ENCODE measurements around the gene CLDN9.
A peak's percentile ranks its signal among the peaks of the same experiment; 100 is the strongest.

Gene CLDN9

DNA sequence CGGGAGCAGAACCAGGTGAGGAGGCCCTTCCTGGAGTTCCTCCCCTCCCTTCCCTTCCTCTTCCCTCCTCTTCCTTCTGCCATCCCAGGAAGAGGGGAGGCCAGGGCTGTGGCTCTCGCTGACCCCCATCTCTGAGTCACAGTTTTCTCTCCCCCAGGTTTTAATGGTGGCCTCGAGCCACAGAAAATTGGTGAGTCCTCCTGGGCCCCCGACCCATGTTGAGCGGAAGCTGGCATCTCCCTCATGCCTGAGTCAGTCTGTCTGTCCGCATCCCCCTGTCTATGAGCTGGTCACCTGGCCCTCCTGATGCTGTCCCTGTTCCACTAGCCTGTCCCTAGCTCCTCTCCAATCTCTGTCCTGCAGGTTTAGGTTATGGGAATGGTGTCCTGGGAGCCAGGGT lies 12.8 kb upstream of the CLDN9 start:
- FAIRE-seq, result no peak

- FAIRE-seq, result no peak
Measured at GRCh38 chr16:3000540-3000939, 12.2 kb upstream of the CLDN9 start.

DNA sequence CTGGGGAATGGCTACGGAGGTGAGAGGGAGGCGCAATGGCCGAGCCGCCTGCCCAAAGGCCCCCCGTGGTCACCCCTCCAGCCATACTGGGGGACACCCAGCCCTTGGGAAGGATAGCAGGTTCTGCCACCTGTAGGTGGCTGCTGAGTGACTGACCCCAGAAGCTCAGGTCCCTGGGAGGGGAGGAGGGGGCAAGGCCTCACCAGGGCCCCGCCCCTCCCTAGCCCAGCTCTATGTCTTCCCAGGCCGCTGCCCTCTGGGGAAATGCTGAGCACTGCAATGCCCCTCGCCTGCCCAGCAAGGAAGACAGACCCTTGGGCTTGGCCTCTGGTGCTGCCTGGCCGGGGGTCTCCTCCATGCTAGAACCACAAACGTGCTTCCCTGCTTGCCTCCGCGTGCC lies 11.4 kb upstream of the CLDN9 start:
- FAIRE-seq, result no peak

DNA sequence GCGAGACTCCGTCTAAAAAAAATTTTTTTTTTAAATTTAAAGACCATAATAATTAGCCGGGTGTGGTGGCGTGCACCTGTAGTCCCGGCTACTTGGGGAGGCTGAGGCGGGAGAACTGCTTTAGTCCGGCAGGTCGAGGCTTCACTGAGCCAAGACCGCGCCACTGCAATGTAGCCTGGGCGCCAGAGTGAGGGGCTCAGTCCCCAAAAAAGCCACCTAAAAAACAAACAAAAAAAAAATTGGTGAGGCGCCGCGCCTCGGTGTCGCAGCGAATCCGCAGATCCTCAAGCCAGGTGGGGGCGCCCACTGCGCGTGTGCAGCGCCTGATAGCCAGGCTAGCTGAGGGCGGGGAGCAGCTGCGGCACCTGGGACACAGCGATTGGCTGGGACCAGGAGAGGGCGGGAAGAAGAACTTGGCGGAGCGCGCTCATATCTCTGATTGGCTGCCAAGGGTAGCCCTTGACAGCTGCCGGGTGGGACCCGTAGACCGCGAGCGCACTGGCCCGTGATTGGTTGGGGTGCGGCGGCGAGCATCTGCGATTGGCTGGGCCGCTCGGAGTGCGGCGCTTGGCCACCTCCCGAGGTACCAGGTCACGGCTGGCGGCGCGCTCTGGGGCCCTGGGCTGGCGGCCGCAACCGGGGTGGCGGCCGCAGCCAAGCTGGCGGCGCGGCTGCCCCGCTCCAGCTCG lies 9.0 kb upstream of the CLDN9 start:
- peak; percentile 98 for FAIRE-seq

DNA sequence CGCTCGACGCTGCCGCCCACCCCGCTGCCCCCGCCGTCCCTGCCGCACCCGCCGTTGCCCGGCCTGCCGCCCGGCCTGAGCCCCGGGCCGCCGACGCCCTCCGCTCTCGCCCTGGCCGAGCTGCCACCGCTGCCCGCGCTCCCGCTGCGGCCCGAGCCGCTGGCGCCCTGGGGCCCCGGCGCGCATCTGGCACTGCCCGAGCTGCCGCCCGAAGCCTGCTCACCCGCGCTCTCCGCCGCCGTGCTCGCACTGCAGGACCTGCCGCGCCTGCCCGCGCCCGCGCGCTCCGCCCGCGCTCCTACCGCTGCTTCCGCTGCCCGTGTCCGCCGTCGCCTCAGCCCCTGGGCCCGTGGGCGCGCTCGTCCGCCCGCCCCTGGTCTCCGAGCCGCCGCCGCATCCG lies 8.4 kb upstream of the CLDN9 start:
- no peak for FAIRE-seq

GRCh38 chr16:3004781-3005284 lies 7.9 kb upstream of the CLDN9 start:
- FAIRE-seq, result no peak

DNA sequence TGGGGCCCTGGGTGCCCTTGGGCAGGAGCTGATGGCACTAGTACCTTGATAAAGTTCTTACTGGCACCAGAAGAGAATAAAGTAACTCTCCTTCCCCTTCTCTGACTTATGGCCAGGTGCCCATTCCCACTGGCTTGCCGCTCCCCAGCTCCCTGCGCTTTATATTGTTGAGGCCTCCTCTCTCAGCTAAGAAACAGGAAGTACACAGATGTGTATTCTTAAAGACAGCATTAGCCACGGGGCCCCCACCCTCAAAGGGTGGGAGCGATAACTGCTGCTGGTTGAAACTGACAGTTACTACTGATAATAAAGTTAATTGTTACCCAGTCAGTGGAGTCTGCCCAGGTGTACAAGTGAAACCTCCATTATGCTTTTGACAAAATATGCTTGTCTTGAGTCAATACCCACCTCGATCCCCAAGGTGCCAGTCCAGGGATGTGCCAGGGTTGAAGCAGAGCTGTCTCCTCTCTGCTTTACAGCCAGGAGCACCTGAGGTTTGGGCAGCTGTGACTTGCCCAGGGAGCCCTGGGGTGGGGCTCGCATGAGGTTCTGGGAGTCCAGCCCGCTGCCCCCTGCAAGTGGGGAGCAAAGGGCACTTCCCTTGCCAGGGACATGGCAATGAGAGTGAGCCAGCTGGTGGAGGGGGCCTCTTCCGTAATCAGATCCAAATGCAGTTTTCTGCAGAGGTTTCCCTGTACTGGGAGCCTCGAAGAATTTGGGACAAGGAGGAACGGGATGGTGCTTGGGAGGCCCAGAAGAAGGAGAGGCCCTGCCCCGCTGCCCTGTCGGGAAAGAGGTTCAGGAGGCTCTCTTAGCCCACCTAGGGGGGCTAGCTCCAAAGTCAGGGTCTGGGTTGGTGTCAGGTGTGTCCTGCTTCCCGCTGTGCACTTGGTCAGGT lies 5.4 kb upstream of the CLDN9 start:
- no peak for FAIRE-seq

DNA sequence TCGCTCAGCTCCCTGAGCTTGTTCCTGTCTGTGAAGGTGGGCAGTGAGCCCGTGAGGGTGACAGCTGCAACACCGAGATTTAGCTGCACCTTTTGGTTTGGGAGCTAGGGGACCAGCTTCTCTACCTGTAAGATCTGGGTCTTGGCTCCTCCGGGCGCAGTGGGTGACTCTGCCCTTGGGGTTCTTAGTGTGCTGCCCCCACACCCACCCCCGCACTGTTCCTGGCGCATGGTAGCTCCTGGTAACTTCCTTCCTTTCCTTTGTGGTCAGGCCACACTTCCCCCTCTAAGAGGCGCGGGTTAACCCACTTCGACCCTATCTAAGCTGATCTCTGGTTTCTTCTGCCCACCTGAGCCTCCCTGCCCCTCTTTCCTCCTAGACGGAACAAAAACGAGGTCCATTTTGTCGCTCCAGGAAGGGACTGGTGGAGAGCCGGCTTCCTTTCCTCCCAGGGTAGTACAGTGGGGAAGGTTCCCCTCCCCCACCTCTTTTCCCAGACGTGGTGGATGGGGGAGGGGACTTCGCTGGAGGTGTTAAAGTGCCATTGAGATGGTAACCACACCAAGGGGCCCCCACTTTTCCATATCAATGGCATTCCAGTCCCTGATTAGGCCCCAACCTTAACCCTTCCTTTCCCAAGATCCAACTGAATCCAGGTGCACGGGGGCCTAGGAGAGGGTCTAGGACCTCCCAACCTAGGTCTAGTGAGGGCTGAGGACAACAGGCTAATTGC lies 4.6 kb upstream of the CLDN9 start:
- FAIRE-seq, result no peak

GRCh38 chr16:3008690-3009037 lies 4.1 kb upstream of the CLDN9 start:
- no peak for FAIRE-seq

GRCh38 chr16:3009568-3010390 lies 2.9 kb upstream of the CLDN9 start:
- no peak for FAIRE-seq

GRCh38 chr16:3010510-3010909 lies 2.2 kb upstream of the CLDN9 start:
- no peak for FAIRE-seq

GRCh38 chr16:3012246-3012645 lies 477 bp upstream of the CLDN9 start:
- no peak for FAIRE-seq

DNA sequence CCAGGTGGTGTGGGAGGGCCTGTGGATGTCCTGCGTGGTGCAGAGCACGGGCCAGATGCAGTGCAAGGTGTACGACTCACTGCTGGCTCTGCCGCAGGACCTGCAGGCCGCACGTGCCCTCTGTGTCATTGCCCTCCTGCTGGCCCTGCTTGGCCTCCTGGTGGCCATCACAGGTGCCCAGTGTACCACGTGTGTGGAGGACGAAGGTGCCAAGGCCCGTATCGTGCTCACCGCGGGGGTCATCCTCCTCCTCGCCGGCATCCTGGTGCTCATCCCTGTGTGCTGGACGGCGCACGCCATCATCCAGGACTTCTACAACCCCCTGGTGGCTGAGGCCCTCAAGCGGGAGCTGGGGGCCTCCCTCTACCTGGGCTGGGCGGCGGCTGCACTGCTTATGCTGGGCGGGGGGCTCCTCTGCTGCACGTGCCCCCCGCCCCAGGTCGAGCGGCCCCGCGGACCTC lies 798 bp downstream of the CLDN9 start:
- FAIRE-seq, result no peak

- no peak for FAIRE-seq
Measured at GRCh38 chr16:3013998-3014690, 1.4 kb downstream of the CLDN9 start.

DNA sequence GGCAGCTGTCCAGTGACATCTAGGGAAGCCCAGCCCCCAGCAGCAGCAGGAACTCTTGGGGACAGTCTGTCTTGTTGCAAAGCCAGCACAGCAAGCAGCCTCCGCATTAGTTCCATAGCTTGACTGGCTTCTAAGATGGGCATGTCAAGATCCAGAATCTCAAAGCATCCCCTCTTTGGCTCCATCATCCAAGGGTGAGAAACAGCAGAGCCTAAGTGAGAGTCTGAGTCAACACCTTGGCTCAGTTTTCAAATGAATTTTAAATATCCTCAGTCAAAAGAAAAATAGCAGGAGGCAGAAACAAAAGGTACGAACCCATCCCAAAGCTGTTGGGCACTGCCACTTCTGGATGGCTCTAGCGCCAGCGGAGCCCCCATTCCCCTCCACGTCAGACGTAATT lies 2.2 kb downstream of the CLDN9 start:
- FAIRE-seq, result peak; percentile 77

DNA sequence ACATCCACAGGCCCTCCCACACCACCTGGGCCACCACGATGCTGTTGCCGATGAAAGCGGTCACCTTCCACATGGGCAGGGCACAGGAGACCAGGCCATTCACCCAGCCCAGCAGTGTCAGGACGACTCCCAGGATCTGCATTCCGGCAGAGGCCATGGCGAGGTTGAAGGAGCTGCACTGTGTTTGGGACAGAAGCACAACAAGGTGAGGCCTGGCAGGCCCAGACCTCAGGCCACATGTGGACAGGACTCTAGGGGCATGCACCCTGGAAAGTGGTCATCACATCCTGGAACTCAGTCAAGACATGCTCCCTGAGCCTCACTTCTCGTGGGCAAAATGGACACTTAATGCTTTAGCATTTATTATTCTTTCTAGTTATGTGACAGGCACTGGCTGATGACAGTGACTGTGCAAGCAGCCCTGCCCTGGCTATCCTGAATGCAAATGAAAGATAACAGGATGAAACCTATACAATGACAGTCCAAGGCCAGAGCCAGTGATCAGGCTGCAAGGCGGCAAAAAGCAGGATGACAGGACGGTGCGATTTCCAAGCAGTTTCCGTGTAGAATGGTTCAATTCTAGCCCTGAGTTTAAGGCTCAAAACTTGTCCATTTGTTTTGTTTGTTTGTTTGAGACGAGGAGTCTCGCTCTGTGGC lies 3.3 kb downstream of the CLDN9 start:
- FAIRE-seq, result no peak

- no peak for FAIRE-seq
Measured at GRCh38 chr16:3017344-3017743, 4.6 kb downstream of the CLDN9 start.

DNA sequence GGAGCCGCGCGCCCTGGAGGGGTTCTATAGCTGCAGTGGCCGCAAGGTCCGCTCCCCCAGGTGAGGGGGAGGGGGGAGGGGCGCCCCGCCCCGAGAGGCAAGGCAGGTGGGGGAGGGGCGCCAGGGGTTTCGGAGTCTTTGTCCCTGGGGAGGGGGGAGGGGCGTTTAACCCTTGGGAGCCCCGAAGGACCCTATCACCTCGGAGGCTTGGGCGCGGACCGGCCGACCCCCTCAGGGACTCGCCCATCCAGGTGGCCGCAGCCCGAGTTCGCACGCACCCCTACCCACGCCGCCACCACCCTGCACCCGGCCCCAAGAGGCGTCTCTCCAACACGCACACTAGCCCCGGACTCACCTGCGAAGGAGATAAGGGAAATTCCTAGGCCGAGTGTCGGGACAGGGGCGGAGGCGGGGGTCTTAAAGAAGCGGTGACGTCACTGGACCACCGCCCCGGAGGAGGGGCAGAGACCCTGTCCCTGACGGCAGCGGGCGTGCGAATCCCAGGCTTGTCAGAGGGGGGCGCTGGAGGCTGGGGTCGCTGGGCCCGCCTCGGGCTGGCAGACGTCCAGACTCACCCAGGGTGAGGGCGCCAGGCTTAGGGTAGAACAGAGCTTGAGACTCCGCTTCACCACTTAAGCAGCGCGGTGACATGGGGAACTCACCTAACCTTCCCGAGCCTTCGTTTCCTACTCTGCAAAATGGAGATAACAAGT lies 5.2 kb downstream of the CLDN9 start, which contains the start of gene CLDN6:
TSS of gene CLDN6 (minus strand) at position 390 of the 713 bp plus-strand sequence. CDS start 2,162 bp downstream, outside the sequence.
- FAIRE-seq, result no peak

- FAIRE-seq, result no peak
Measured at GRCh38 chr16:3019594-3020246, 7.0 kb downstream of the CLDN9 start.

DNA sequence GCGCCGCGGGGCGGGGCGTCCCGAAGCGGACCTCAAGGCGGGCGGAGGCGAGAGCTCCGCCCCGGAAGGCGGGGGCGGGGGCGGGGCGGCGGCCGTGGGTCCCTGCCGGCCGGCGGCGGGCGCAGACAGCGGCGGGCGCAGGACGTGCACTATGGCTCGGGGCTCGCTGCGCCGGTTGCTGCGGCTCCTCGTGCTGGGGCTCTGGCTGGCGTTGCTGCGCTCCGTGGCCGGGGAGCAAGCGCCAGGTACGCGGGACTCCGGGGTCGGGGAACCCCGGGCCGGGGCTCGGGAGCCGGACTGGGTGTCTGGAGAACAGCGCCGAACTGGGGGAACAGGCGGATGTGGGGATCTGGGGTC lies 7.5 kb downstream of the CLDN9 start, which contains the start of gene TNFRSF12A:
TSS of gene TNFRSF12A (plus strand) at position 122 of the 357 bp plus-strand sequence. CDS start at position 152, 30 bp downstream.
- no peak for FAIRE-seq
